Stimulated activated CD8-positive, alpha-beta memory T cell treated with anti-CD3 and anti-CD28 coated beads, Interleukin-7, amount 100 ng/mL, for 24 hours (primary cell): Measurements from ENCODE around the gene LCP1.

Experiments
- DNase-seq: peaks from one replicate; pipeline ENCODE4 v3.0.0-alpha.2; 2020; ENCODE audit warnings: low read depth

Gene LCP1

GRCh38 chr13:46101002-46101401 lies 81.0 kb downstream of the LCP1 start:
- no peak for DNase-seq

GRCh38 chr13:46100191-46100815 lies 81.7 kb downstream of the LCP1 start:
- no peak for DNase-seq

- no peak for DNase-seq
Observed at GRCh38 chr13:46097663-46098062, 84.3 kb downstream of the LCP1 start.

- no peak for DNase-seq
Observed at GRCh38 chr13:46097015-46097414, 85.0 kb downstream of the LCP1 start.

- no peak for DNase-seq
Observed at GRCh38 chr13:46094478-46094877, 87.5 kb downstream of the LCP1 start.

GRCh38 chr13:46088821-46089562 lies 93.0 kb downstream of the LCP1 start:
- no peak for DNase-seq

GRCh38 chr13:46087481-46087880 lies 94.5 kb downstream of the LCP1 start:
- DNase-seq: no peak

- no peak for DNase-seq
Observed at GRCh38 chr13:46086985-46087384, 95.0 kb downstream of the LCP1 start.

- no peak for DNase-seq
Observed at GRCh38 chr13:46086421-46086922, 95.5 kb downstream of the LCP1 start.

- DNase-seq: no peak
Observed at GRCh38 chr13:46085737-46086136, 96.2 kb downstream of the LCP1 start.

- no peak for DNase-seq
Observed at GRCh38 chr13:46082324-46082723, 99.7 kb downstream of the LCP1 start.

GRCh38 chr13:46079770-46080169 lies 102.2 kb downstream of the LCP1 start:
- no peak for DNase-seq

GRCh38 chr13:46077265-46077664 lies 104.7 kb downstream of the LCP1 start:
- no peak for DNase-seq

GRCh38 chr13:46076827-46077226 lies 105.2 kb downstream of the LCP1 start:
- no peak for DNase-seq
